ENCODE results near the gene SLC25A10. TPM values are rescaled to one million over a fixed set of nuclear protein-coding genes. Genes with fewer than 3 reads are reported as not detected.
A peak's percentile ranks its signal among the peaks of the same experiment; 100 is the strongest.

The SLC25A10 gene
- total and polyA plus RNA-seq, 2 donors (not counting 3 experiments of a cell fraction or from before 2014, with no cell fraction given), result 16.7 to 17.2 TPM

- H3K9ac ChIP-seq (replicated peaks; ENCODE audit: extremely low read depth, insufficient read depth, low read length), result no peak overlapping the region
- DNase-seq (ENCODE audit: low read depth, low spot score), result no peak
- no peaks in the 10 kb centered on the region for H3K36me3 ChIP-seq (ENCODE audit: control insufficient read depth in 2 of 2, extremely low read depth in 1 of 2, insufficient read depth in 2 of 2, low read length in 2 of 2)
- BruUV-seq (replicated peaks), result no TSS peak
- ChIA-PET POLR2A (no interaction called here), CTCF (interaction anchor here (1.0 kb wide), 2 partner anchors 16 to 237 kb away, joined by 3 read pairs; no protein-coding TSS in a partner anchor)
- H3K79me2 ChIP-seq (ENCODE audit: control insufficient read depth, insufficient read depth, low read length), result no peaks in the 10 kb centered on the region
- H3K27me3 ChIP-seq (ENCODE audit: control insufficient read depth in 2 of 2, insufficient read depth in 2 of 2, low read length in 2 of 2), result peaks cover 0 to 3% of the 10 kb centered on the region in 2 experiments
- dilution Hi-C loops (cut with MboI; ENCODE audit: extremely low pct_ligation_motif_present, low sequenced_read_pairs) (no loop called here), intact Hi-C loops (cut with micrococcal nuclease) (no loop called here)
- H3K9me1 ChIP-seq (replicated peaks; ENCODE audit: control insufficient read depth, extremely low read depth, insufficient read depth, low read length), result no peaks in the 10 kb centered on the region
- no peaks in the 10 kb centered on the region for H4K20me1 ChIP-seq (replicated peaks; ENCODE audit: control insufficient read depth, extremely low read depth, insufficient read depth, low read length)
- H3K27ac ChIP-seq (ENCODE audit: insufficient read depth, low read depth, low read length), result no peak overlapping the region
- no peak for FAIRE-seq
- H3K4me3 ChIP-seq (replicated peaks in 1 of 3; ENCODE audit: insufficient read depth in 1 of 3, low read depth in 1 of 3, low read length in 3 of 3), result no peak overlapping the region
- H3K4me2 ChIP-seq (ENCODE audit: insufficient read depth, low read length), result no peak overlapping the region
- no peak for TF ChIP-seq FOS (IDR thresholded peaks at IDR 0.05; ENCODE audit: borderline replicate concordance, insufficient read depth, low read length)
- no peak for TF ChIP-seq POLR2AphosphoS5 (IDR thresholded peaks at IDR 0.05; ENCODE audit: insufficient read depth, low read depth, low read length)
- no peak for TF ChIP-seq MYC (IDR thresholded peaks at IDR 0.05; ENCODE audit: low read depth, low read length)
- TF ChIP-seq GATA2 (IDR thresholded peaks at IDR 0.05; ENCODE audit: insufficient read depth, insufficient read length, low read depth, low read length), result no peak
- peaks cover 4% of the 10 kb centered on the region for H3K4me1 ChIP-seq (ENCODE audit: control insufficient read depth, extremely low read depth, insufficient read depth, low read length)
- H2AFZ ChIP-seq (ENCODE audit: low read depth, low read length), result no peak overlapping the region
- no peaks in the 10 kb centered on the region for H3K9me3 ChIP-seq (replicated peaks; ENCODE audit: control insufficient read depth, insufficient read depth, low read length)
Measured at GRCh38 chr17:81722184-81723120, 10.4 kb downstream of the SLC25A10 start.

- H3K9me3 ChIP-seq (replicated peaks; ENCODE audit: control insufficient read depth, insufficient read depth, low read length), result no peaks in the 10 kb centered on the region
- no peak for DNase-seq (ENCODE audit: low read depth, low spot score)
- H3K4me1 ChIP-seq (ENCODE audit: control insufficient read depth, extremely low read depth, insufficient read depth, low read length), result peaks cover 4% of the 10 kb centered on the region
- no peaks in the 10 kb centered on the region for H3K36me3 ChIP-seq (ENCODE audit: control insufficient read depth in 2 of 2, extremely low read depth in 1 of 2, insufficient read depth in 2 of 2, low read length in 2 of 2)
- intact Hi-C loops (cut with micrococcal nuclease), result no loop called here
- no TSS peak for BruUV-seq (replicated peaks)
- peaks cover 0 to 3% of the 10 kb centered on the region in 2 experiments for H3K27me3 ChIP-seq (ENCODE audit: control insufficient read depth in 2 of 2, insufficient read depth in 2 of 2, low read length in 2 of 2)
- ChIA-PET POLR2A (no interaction called here), CTCF (interaction anchor here (1.0 kb wide), 1 partner anchor 236 kb away, joined by 3 read pairs; no protein-coding TSS in a partner anchor)
- H3K27ac ChIP-seq (ENCODE audit: insufficient read depth, low read depth, low read length), result no peak overlapping the region
- H3K9me1 ChIP-seq (replicated peaks; ENCODE audit: control insufficient read depth, extremely low read depth, insufficient read depth, low read length), result no peaks in the 10 kb centered on the region
- H4K20me1 ChIP-seq (replicated peaks; ENCODE audit: control insufficient read depth, extremely low read depth, insufficient read depth, low read length), result no peaks in the 10 kb centered on the region
- TF ChIP-seq GATA2 (IDR thresholded peaks at IDR 0.05; ENCODE audit: insufficient read depth, insufficient read length, low read depth, low read length) (no peak), CTCF (IDR thresholded peaks at IDR 0.05; ENCODE audit: extremely low read depth in 1 of 2, insufficient read depth in 1 of 2, low read depth in 1 of 2, low read length in 2 of 2) (no peak), JUN (IDR thresholded peaks at IDR 0.05; ENCODE audit: borderline replicate concordance, insufficient read depth, insufficient read length, low read depth) (no peak)
- dilution Hi-C loops (cut with MboI; ENCODE audit: extremely low pct_ligation_motif_present, low sequenced_read_pairs), result no loop called here
- no peak overlapping the region for H3K4me3 ChIP-seq (replicated peaks in 1 of 3; ENCODE audit: insufficient read depth in 1 of 3, low read depth in 1 of 3, low read length in 3 of 3)
- no peak overlapping the region for H3K4me2 ChIP-seq (ENCODE audit: insufficient read depth, low read length)
- H2AFZ ChIP-seq (ENCODE audit: low read depth, low read length), result no peak overlapping the region
- no peak overlapping the region for H3K9ac ChIP-seq (replicated peaks; ENCODE audit: extremely low read depth, insufficient read depth, low read length)
- no peaks in the 10 kb centered on the region for H3K79me2 ChIP-seq (ENCODE audit: control insufficient read depth, insufficient read depth, low read length)
- peak; percentile 44 for FAIRE-seq
Measured at GRCh38 chr17:81723651-81724209, 11.6 kb downstream of the SLC25A10 start.
